NCI-H1105 treated with DMSO at 0.1 percent for 48 hours (cell line): ENCODE data around the gene DNAJC12.
"Not testable (repeated sequence)": the region's sequence is repeated elsewhere in the genome, so short reads cannot be mapped to it uniquely, and the experiment has no call there.

Experiments used
- DNase-seq: peaks from one replicate; lab custom pipeline; 2025; lab: John Stamatoyannopoulos, UW

Gene DNAJC12

GRCh38 chr10:67792653-67793052, 45.3 kb downstream of the DNAJC12 start:
- DNase-seq, result no peak

DNA sequence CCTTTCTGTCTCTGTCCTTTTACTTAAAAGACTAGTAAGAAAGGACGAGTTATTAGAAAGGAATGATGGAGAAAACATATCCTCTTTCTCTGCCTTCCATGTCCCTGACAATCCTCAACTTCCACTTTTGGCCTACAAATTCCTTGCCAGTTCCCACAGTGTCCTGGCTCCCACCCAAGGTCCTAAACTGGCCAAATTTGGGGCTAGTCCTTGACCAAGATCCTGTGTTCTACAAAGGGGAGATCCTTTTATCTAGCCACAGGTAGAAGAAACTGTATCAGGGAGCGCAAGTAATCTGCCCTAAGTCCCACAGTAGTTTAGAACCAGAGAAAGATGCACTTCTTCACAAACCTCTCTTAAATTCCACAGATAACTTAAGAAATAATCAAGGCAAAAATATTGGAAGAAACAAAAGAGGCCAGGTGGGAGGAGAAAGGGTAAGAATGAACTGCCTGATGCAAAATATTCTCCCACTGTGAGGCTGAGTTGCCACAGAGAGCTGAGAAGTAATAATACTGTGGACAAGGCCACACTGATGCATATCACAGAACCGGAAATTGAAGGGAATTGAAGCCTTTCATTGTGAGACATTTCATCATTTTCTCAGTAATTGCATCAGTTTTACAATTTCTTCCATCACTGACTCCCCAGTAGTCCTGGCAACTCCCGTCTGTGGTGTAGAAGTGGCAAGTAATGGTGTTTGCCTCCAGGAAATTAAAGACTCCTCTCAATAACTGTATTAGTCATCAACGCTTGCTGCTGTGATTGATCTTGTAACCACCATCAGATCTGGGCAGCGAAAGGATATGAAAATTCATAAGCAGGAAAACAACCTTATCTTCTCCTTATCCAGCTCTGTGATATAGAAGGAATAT, 47.2 kb downstream of the DNAJC12 start:
- no peak for DNase-seq

DNA sequence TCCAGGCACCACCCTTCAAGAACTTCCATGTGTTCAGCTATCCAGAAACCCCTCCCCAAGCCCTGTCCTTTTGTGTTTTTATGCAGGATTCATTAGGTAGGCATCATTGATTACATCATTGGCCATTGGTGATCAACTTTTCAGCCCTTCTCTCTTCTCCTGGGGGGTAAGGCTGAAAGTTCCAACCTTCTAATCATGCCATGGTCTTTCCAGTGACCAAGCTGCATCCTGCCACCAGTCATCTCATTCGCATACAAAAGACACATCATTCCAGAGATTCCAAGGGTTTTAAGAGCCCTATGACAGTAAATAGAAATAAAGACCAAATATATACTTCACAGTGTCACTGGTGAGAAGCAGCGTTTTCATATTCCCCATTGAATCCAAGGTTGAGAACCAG, 48.2 kb downstream of the DNAJC12 start:
- DNase-seq, result no peak

DNA sequence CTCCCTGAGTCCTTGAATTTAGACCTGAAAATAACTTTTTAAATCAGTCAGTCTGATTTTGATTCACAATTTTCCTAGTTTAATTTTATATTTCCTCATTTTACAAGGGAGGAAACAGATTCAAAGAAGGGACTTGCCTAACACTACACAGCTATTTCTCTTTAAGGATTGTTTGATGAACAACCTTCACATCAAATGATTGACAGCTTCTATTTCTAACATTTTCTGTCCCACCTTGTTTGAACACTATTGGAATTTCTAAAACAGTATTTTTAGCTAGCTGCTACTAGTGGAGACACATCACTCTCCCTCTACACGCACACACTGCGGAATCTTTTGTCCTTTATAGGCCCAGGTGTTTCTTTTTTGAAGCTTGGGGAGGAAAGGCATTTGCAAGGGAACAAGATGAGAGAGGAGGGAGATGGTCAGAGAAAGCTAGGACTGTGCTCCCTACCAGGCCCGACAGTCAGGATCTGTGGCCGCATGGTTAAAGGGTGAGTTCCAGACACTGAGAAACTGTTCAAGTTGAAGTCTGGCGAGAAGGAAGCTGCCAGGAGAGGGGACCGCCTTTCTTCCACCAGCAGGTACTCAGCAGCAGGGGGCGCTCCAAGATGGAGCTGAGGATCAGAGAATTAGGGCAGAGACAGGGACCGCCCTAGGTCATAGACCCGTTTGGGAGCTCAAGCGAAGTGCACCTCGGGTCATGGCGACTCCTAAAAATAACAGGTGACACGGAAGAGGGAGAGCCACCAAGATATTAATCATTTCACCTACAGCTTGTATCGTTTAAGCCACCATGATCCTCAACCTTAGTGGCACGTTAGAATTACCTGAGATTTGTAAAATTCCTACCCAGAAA, 49.7 kb downstream of the DNAJC12 start:
- DNase-seq, result no peak

GRCh38 chr10:67785098-67785497, 52.9 kb downstream of the DNAJC12 start:
- DNase-seq, result no peak

DNA sequence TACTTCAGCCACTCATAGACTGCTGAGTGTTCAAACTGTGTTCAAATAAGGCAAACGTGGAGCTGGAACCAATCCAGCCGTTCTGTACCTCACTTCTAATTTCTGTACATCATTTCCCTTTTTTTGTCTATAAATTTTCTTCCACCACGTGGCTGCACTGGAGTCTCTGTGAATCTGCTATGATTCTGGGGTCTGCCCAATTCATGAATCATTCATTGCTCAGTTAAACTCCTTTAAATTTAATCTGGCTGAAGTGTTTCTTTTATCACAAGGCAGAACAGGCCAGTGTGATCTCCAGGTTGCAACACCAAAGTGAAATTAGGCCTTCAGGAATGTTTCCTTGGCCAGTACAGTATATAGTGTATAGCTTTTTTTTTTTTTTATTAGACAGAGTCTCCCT, 53.5 kb downstream of the DNAJC12 start:
- DNase-seq, result no peak

DNA sequence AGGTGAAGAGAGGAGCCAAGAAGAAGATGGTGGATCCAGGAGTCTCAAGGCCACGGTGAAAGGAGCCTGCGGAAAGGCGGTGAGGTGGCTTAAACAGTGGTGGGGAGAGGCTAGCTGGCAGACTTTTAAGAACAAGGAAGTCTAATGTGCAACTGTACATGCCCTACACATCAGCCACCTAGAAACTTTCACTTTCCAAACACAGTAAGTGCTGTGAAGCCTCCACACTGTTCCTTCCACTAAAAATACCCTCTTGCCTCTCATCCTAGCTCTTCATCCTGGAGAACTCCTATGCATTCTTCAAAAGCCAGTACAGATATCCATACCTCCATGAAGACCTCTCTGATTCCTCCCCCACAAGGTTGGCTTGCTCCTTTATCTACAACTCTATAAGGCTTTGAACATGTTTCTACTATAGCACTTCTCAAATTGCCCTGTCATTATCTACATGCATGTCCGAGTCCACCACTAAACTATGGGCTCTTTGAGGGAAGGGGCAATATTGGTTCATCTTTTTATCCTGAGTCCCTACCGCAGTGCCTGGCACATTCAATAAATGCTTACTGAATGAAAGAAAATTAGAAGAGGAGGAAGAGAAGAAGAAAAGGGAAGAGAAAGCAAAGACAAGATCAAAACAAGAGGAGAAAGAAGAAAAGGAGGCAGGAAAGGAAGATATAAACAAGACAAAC, 54.2 kb downstream of the DNAJC12 start:
- no peak for DNase-seq

DNA sequence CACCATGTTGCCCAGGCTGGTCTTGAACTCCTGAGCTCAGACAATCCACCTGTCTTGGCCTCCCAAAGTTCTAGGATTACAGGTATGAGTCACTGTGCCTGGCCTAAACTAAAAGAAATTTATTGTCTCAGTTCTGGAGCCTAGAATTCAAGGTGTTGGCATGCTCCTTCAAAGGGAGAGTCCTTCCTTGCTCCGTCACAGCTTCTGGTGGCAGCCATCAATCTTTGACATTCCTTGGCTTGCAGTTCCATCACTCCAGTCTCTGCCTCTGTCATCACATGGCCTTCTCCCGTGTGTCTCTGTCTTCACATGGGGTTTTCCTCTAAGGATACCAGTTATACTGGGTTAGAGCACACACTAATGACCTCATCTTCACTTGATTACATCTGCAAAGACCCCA, 55.5 kb downstream of the DNAJC12 start:
- DNase-seq, result no peak

GRCh38 chr10:67780759-67781538, 57.0 kb downstream of the DNAJC12 start:
- DNase-seq, result no peak

DNA sequence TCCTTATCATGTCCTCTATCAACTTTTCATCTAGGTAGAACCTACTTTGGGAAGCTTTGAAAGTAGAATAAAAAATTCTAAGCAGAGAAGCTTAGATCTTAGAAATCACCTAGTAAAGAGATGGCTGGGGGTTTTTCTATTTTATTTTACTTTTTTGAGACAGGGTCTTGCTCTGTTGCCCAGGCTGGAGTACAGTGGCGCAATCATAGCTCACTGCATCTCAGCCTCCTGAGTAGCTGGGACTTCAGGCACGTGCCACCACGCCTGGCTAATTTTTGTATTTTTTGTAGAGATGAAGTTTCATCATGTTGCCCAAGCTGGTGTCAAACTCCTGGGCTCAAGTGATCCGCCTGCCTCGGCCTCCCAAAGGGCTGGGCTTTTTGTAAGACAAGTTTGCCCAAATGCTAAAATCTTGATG, 57.8 kb downstream of the DNAJC12 start:
- not testable (repeated sequence) for DNase-seq

DNA sequence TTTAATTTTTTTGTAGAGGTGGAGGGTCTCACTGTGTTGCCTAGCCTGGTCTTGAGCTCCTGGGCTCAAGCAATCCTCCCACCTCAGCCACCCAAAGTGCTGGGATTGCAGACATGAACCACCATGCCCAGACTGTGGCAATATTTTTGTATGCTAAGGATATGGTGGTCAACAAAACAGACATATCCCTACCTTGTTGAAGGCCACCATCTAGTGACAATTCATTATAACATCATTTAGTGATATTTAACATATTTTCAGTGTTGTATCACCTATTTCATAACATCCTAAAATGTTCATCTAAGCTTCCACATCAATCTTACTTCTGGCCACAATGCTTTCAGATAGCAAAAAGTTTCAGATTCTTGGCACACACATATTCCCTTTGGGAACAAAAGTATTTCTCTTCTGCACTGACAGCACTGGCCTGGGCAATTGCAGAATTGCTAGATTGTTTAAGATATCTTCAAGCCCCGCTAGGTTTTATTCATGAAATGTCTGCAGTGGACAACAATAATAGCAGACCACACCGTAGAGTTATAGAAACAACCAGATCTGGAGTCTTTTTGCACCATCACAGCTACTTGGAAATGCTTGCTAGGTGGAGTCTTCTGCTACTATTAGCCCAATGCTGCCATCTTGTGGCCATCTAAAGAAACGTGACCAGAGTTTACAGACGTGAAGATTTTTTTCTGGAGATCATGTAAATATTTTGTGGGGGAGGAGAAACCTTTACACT, 58.4 kb downstream of the DNAJC12 start:
- peak; percentile 60 for DNase-seq

DNA sequence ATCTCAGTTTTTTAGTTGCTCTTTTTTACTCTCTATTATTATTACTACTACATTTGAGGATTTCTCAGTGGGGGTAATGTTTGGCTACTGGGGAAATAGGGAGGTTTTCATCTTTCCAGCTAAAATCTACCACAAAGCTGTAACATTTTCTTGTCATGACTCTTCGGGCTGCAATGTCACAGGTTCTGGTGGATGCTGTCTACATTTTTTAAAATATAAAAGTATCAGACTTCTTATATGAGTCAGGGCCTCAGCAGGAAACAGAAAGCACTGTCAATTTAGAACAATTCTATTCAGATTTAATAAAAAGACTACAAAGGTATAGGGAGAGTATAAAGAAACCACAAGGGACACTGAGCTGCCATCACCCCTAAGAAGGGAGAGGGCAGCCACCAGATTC, 61.6 kb downstream of the DNAJC12 start:
- no peak for DNase-seq

DNA sequence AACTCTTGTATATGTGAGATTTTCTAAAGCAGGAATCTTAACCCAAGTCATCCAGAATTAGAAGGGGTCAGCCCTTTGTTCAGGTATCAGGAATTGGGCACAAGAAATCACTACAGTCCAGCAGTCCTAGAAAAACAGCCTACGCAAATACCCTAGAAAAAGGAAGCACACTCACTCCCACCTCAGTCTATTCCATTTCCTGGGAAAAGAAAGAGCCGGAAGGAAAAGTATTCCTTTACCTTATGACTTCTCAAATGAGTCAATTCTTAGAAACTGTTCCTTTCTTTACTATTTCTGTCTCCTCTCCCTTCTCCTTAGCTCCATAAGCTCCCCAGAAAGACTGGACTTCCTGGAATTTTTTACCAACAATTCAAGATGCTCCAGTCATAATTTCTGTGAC, 62.7 kb downstream of the DNAJC12 start:
- DNase-seq, result no peak

DNA sequence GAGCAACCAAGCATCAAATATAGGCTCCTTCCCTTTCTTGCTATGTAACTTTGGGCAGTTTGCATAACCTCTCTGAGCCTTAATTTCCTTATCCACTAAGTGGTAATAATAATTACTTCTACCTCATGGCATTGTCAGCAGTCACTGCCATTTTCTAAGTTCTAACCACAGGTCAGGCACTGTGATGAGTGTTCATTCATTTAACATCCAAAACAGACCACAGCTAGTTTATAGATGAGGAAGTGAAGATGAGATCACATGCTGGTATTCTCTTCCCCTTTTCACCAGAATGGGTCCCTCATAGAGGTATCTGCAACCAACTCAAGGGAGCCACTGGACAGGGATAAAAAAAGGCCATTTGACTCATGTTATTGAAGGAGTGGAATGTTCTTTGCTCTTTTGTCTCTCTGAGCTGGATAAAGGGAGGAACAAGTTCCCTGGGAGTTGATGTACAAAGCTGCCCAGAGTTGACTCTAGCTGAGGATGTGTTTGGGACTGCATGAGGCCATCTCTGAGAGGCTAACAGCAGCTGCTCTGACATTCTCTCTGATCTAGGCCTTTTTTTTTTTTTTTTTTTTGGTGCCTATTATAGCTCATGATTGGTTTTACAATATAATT, 65.0 kb downstream of the DNAJC12 start:
- no peak for DNase-seq

GRCh38 chr10:67772151-67772550, 65.8 kb downstream of the DNAJC12 start:
- DNase-seq, result no peak

DNA sequence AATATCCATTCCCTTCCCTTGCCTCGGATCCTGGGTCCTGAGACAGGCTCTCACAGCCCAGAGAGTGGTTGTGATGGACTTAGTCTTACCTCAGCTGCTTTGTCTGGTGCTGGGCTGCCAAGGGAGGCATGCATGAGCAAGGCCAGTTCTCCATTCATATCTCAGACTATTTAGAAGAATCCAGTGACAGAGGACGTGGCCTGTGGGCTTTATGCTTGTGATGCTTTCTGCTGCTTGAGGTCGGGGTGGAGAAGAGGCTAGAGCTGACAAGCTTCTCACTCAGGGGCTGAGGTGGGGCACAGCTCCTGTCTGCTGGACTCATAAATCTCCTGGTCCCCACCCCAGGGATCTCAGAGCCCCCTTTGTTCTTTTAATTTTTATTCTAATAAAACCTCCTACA, 66.8 kb downstream of the DNAJC12 start:
- DNase-seq, result no peak

GRCh38 chr10:67770537-67770936, 67.5 kb downstream of the DNAJC12 start:
- DNase-seq, result no peak

GRCh38 chr10:67767244-67767643, 70.7 kb downstream of the DNAJC12 start:
- DNase-seq, result no peak

GRCh38 chr10:67764012-67764822, 73.8 kb downstream of the DNAJC12 start:
- DNase-seq, result peak; percentile 77
